ACC112 (cell line): Measurements from ENCODE around the gene DLG1.
"Not testable (repeated sequence)": the region's sequence is repeated elsewhere in the genome, so short reads cannot be mapped to it uniquely, and the experiment has no call there.

Source experiments
- H2AFZ ChIP-seq: fragments of 200-600 bp; sonication (generic); one replicate; pipeline ENCODE4 v1.6.0; 2017; ENCODE audit warnings: antibody characterized with exemption, low read length; ENCODE audit not compliant: unreplicated experiment
- H3K27ac ChIP-seq: fragments of 200-600 bp; sonication (generic); 2 replicates; pipeline ENCODE4 v1.5.1; 2014; ENCODE audit warnings: low read depth, mild to moderate bottlenecking, antibody characterized with exemption, low read length, moderate library complexity
- H3K27me3 ChIP-seq: fragments of 200-600 bp; sonication (generic); 2 replicates; pipeline ENCODE4 v1.6.1; 2014; ENCODE audit warnings: mild to moderate bottlenecking, antibody characterized with exemption, low read length, moderate library complexity, mixed read lengths; ENCODE audit not compliant: insufficient read depth
- H3K36me3 ChIP-seq: fragments of 200-600 bp; sonication (generic); 2 replicates; pipeline ENCODE4 v1.6.1; 2016; ENCODE audit warnings: mild to moderate bottlenecking, antibody characterized with exemption, low read length, moderate library complexity, mixed read lengths; ENCODE audit not compliant: insufficient read depth
- H3K4me1 ChIP-seq: fragments of 200-600 bp; sonication (generic); one replicate; pipeline ENCODE4 v1.6.1; 2016; ENCODE audit warnings: low read length, mixed read lengths; ENCODE audit not compliant: insufficient read depth, unreplicated experiment, control insufficient read depth
- H3K4me3 ChIP-seq: fragments of 200-600 bp; sonication (generic); 2 replicates; pipeline ENCODE4 v1.5.1; 2014; ENCODE audit warnings: mild to moderate bottlenecking, low read depth, low read length
- H3K79me2 ChIP-seq: fragments of 200-600 bp; sonication (generic); one replicate; pipeline ENCODE4 v1.6.0; 2016; ENCODE audit warnings: low read length; ENCODE audit not compliant: control insufficient read depth, unreplicated experiment, insufficient read depth

The DLG1 gene

GRCh38 chr3:197080344-197080743 is 218.1 kb downstream of the DLG1 start:
- Histone ChIP-seq H3K79me2 (no peaks in the 10 kb centered on the region), H3K4me3 (no peak overlapping the region), H3K27me3 (no peaks in the 10 kb centered on the region), H2AFZ (no peak overlapping the region), H3K36me3 (peaks cover 17% of the 10 kb centered on the region), H3K4me1 (peaks cover 15% of the 10 kb centered on the region), H3K27ac (no peak overlapping the region)

GRCh38 chr3:197076415-197076814 is 222.0 kb downstream of the DLG1 start:
- H3K4me3 ChIP-seq: no peak overlapping the region
- no peak overlapping the region for H3K27ac ChIP-seq
- H3K36me3 ChIP-seq: peaks cover 21% of the 10 kb centered on the region; the same call in 1 of the 2 replicates
- H3K4me1 ChIP-seq: no peaks in the 10 kb centered on the region
- no peaks in the 10 kb centered on the region for H3K27me3 ChIP-seq
- H2AFZ ChIP-seq: no peak overlapping the region
- H3K79me2 ChIP-seq: no peaks in the 10 kb centered on the region

- H3K27ac ChIP-seq: no peak overlapping the region
- no peaks in the 10 kb centered on the region for H3K4me1 ChIP-seq
- H3K36me3 ChIP-seq: peaks cover 18% of the 10 kb centered on the region
- no peaks in the 10 kb centered on the region for H3K79me2 ChIP-seq
- H3K27me3 ChIP-seq: no peaks in the 10 kb centered on the region
- H3K4me3 ChIP-seq: no peak overlapping the region
- no peak overlapping the region for H2AFZ ChIP-seq
Observed at GRCh38 chr3:197068077-197068476, 230.3 kb downstream of the DLG1 start.

GRCh38 chr3:197064771-197065170 is 233.6 kb downstream of the DLG1 start:
- H3K4me3 ChIP-seq: no peak overlapping the region
- H3K27ac ChIP-seq: no peak overlapping the region
- H3K36me3 ChIP-seq: peaks cover 33% of the 10 kb centered on the region
- H3K27me3 ChIP-seq: no peaks in the 10 kb centered on the region
- no peaks in the 10 kb centered on the region for H3K79me2 ChIP-seq
- no peak overlapping the region for H2AFZ ChIP-seq
- no peaks in the 10 kb centered on the region for H3K4me1 ChIP-seq

- no peak overlapping the region for H3K4me3 ChIP-seq
- peaks cover 45% of the 10 kb centered on the region for H3K36me3 ChIP-seq
- no peaks in the 10 kb centered on the region for H3K4me1 ChIP-seq
- no peak overlapping the region for H3K27ac ChIP-seq
- H3K27me3 ChIP-seq: no peaks in the 10 kb centered on the region
- no peaks in the 10 kb centered on the region for H3K79me2 ChIP-seq
- H2AFZ ChIP-seq: no peak overlapping the region
Observed at GRCh38 chr3:197062446-197062845, 236.0 kb downstream of the DLG1 start.

GRCh38 chr3:197051637-197052036 is 246.8 kb downstream of the DLG1 start:
- not testable (repeated sequence) for H3K36me3 ChIP-seq, H3K27ac ChIP-seq, H3K79me2 ChIP-seq, H3K27me3 ChIP-seq, H2AFZ ChIP-seq, H3K4me1 ChIP-seq, H3K4me3 ChIP-seq

GRCh38 chr3:197050511-197050910 is 247.9 kb downstream of the DLG1 start:
- no peak overlapping the region for H3K27ac ChIP-seq
- no peaks in the 10 kb centered on the region for H3K4me1 ChIP-seq
- peaks cover 7% of the 10 kb centered on the region; the same call in 1 of the 2 replicates for H3K36me3 ChIP-seq
- H2AFZ ChIP-seq: no peak overlapping the region
- no peak overlapping the region for H3K4me3 ChIP-seq
- H3K79me2 ChIP-seq: no peaks in the 10 kb centered on the region
- no peaks in the 10 kb centered on the region for H3K27me3 ChIP-seq

- H3K36me3 ChIP-seq: peaks cover 6% of the 10 kb centered on the region; the same call in 1 of the 2 replicates
- no peaks in the 10 kb centered on the region for H3K4me1 ChIP-seq
- H3K27ac ChIP-seq: no peak overlapping the region
- no peak overlapping the region for H2AFZ ChIP-seq
- no peaks in the 10 kb centered on the region for H3K79me2 ChIP-seq
- no peaks in the 10 kb centered on the region for H3K27me3 ChIP-seq
- no peak overlapping the region for H3K4me3 ChIP-seq
Observed at GRCh38 chr3:197042539-197042938, 255.9 kb downstream of the DLG1 start.

GRCh38 chr3:197041875-197042488 is 256.4 kb downstream of the DLG1 start:
- no peak overlapping the region for H2AFZ ChIP-seq
- H3K27me3 ChIP-seq: peaks cover 5% of the 10 kb centered on the region; the same call in 1 of the 2 replicates
- H3K27ac ChIP-seq: no peak overlapping the region
- no peak overlapping the region for H3K4me3 ChIP-seq
- no peaks in the 10 kb centered on the region for H3K79me2 ChIP-seq
- peaks cover 6% of the 10 kb centered on the region; the same call in 1 of the 2 replicates for H3K36me3 ChIP-seq
- H3K4me1 ChIP-seq: no peaks in the 10 kb centered on the region

GRCh38 chr3:197040658-197041057 is 257.8 kb downstream of the DLG1 start:
- Histone ChIP-seq H3K79me2 (no peaks in the 10 kb centered on the region), H3K4me3 (no peak overlapping the region), H3K27me3 (peaks cover 17% of the 10 kb centered on the region), H2AFZ (no peak overlapping the region), H3K27ac (no peak overlapping the region), H3K4me1 (no peaks in the 10 kb centered on the region), H3K36me3 (peaks cover 6% of the 10 kb centered on the region; the same call in 1 of the 2 replicates)

GRCh38 chr3:197038679-197039462 is 259.5 kb downstream of the DLG1 start:
- no peak overlapping the region for H3K4me3 ChIP-seq
- peaks cover 20% of the 10 kb centered on the region for H3K27me3 ChIP-seq
- H3K4me1 ChIP-seq: no peaks in the 10 kb centered on the region
- no peak overlapping the region for H3K27ac ChIP-seq
- H2AFZ ChIP-seq: no peak overlapping the region
- no peaks in the 10 kb centered on the region for H3K79me2 ChIP-seq
- no peaks in the 10 kb centered on the region for H3K36me3 ChIP-seq
